HL-60 (cell line): Measurements from ENCODE around the gene MAD1L1.

Experiments
- POLR2AphosphoS5 ChIP-seq: IDR thresholded peaks from 2 replicates; pipeline ENCODE4 v1.6.1; 2012; ENCODE audit warnings: low read depth
- REST ChIP-seq: IDR thresholded peaks from 2 replicates; pipeline ENCODE4 v1.6.1; 2012; ENCODE audit warnings: low read depth; ENCODE audit not compliant: insufficient replicate concordance
- TF ChIP-seq, protein P1 (sequence below): IDR thresholded peaks from one replicate; pipeline ENCODE4 v1.5.1; 2011; ENCODE audit warnings: low read length, control low read depth, inconsistent platforms; ENCODE audit not compliant: insufficient read depth

DNA sequence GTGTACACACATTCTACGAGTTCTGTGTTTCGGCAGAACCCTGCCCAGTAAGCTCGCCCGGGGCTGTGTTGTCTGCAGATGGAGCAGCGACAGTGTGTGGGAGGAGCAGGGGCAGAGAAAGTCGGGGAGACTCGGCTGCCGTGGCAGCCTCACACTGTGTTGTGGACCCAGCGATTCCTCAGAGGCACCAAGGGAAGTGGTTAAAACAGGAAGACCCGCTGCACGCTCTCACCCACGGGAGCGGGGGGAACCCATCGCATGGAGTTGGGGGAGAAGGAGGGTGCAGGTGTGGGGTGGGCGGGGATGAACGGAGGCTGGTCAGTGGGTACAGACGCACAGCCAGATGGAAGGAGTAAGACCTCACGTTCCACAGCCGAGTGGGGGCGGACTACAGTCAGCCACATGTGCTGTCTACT is 312.5 kb downstream of the MAD1L1 start:
- TF ChIP-seq, protein P1, sequence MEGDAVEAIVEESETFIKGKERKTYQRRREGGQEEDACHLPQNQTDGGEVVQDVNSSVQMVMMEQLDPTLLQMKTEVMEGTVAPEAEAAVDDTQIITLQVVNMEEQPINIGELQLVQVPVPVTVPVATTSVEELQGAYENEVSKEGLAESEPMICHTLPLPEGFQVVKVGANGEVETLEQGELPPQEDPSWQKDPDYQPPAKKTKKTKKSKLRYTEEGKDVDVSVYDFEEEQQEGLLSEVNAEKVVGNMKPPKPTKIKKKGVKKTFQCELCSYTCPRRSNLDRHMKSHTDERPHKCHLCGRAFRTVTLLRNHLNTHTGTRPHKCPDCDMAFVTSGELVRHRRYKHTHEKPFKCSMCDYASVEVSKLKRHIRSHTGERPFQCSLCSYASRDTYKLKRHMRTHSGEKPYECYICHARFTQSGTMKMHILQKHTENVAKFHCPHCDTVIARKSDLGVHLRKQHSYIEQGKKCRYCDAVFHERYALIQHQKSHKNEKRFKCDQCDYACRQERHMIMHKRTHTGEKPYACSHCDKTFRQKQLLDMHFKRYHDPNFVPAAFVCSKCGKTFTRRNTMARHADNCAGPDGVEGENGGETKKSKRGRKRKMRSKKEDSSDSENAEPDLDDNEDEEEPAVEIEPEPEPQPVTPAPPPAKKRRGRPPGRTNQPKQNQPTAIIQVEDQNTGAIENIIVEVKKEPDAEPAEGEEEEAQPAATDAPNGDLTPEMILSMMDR: no peak
- TF ChIP-seq REST (no peak), POLR2AphosphoS5 (peak; percentile 49; the same call in 1 of the 2 replicates)
